H9 (cell line): ENCODE results near the gene AMTN. TPM values are rescaled to one million over a fixed set of nuclear protein-coding genes. Genes with fewer than 3 reads are reported as not detected.

Experiments
- DNase-seq: peaks from one replicate; pipeline ENCODE4 v3.0.0-alpha.2; 2017
- H2AFZ ChIP-seq: one replicate; pipeline ENCODE4 v1.6.1; 2013; ENCODE audit warnings: mild to moderate bottlenecking, low read length, control low read depth, moderate library complexity
- H2AK5ac ChIP-seq: 2 replicates; pipeline ENCODE4 v1.6.1; 2013; ENCODE audit warnings: low read length, control low read depth, mixed read lengths; ENCODE audit not compliant: insufficient read length
- H2BK120ac ChIP-seq: one replicate; pipeline ENCODE4 v1.6.1; 2013; ENCODE audit warnings: low read depth, mild to moderate bottlenecking, low read length, control low read depth, inconsistent platforms; ENCODE audit not compliant: poor library complexity, severe bottlenecking
- H2BK12ac ChIP-seq: 2 replicates; pipeline ENCODE4 v1.6.1; 2013; ENCODE audit warnings: low read length, control low read depth, mixed read lengths, low read depth; ENCODE audit not compliant: insufficient read length
- H2BK15ac ChIP-seq: 2 replicates; pipeline ENCODE4 v1.6.1; 2013; ENCODE audit warnings: low read depth, low read length, control low read depth
- H2BK20ac ChIP-seq: one replicate; pipeline ENCODE4 v1.6.1; 2013; ENCODE audit warnings: low read depth, mild to moderate bottlenecking, low read length, control low read depth, inconsistent platforms; ENCODE audit not compliant: poor library complexity, severe bottlenecking
- H2BK5ac ChIP-seq: 2 replicates; pipeline ENCODE4 v1.6.1; 2013; ENCODE audit warnings: low read length, control low read depth, mixed read lengths; ENCODE audit not compliant: insufficient read length
- H3K14ac ChIP-seq: 2 replicates; pipeline ENCODE4 v1.6.1; 2013; ENCODE audit warnings: low read length, control low read depth; ENCODE audit not compliant: insufficient read depth
- H3K18ac ChIP-seq: 2 replicates; pipeline ENCODE4 v1.6.1; 2013; ENCODE audit warnings: low read depth, mild to moderate bottlenecking, mixed read lengths, low read length, control low read depth; ENCODE audit not compliant: insufficient read length
- H3K23ac ChIP-seq: 2 replicates; pipeline ENCODE4 v1.6.1; 2013; ENCODE audit warnings: low read length, control low read depth, mixed read lengths, low read depth; ENCODE audit not compliant: insufficient read length
- H3K23me2 ChIP-seq: 2 replicates; pipeline ENCODE4 v1.6.1; 2013; ENCODE audit warnings: low read depth, mild to moderate bottlenecking, mixed read lengths, low read length, control low read depth; ENCODE audit not compliant: insufficient read length, poor library complexity, severe bottlenecking
- H3K27ac ChIP-seq: 2 replicates; pipeline ENCODE4 v1.5.1; 2013; ENCODE audit warnings: low read length, control low read depth, mixed read lengths, low read depth; ENCODE audit not compliant: insufficient read length
- H3K27me3 ChIP-seq: 2 replicates; pipeline ENCODE4 v1.6.1; 2013; ENCODE audit warnings: low read length, control low read depth, inconsistent platforms; ENCODE audit not compliant: insufficient read depth
- H3K4ac ChIP-seq: 2 replicates; pipeline ENCODE4 v1.6.1; 2013; ENCODE audit warnings: low read depth, mild to moderate bottlenecking, control low read depth, inconsistent platforms, low read length, moderate library complexity
- H3K4me1 ChIP-seq: 2 replicates; pipeline ENCODE4 v1.6.1; 2013; ENCODE audit warnings: low read length, control low read depth, inconsistent platforms; ENCODE audit not compliant: insufficient read depth
- H3K4me2 ChIP-seq: 2 replicates; pipeline ENCODE4 v1.6.1; 2013; ENCODE audit warnings: low read length, control low read depth, mixed read lengths; ENCODE audit not compliant: insufficient read length, insufficient read depth
- H3K56ac ChIP-seq: 2 replicates; pipeline ENCODE4 v1.6.1; 2013; ENCODE audit warnings: low read depth, mild to moderate bottlenecking, mixed read lengths, low read length, control low read depth; ENCODE audit not compliant: insufficient read length
- H3K79me1 ChIP-seq: 2 replicates; pipeline ENCODE4 v1.6.1; 2013; ENCODE audit warnings: low read depth, mild to moderate bottlenecking, moderate library complexity, low read length, control low read depth, inconsistent platforms; ENCODE audit not compliant: insufficient read depth, poor library complexity, severe bottlenecking
- H3K79me2 ChIP-seq: 2 replicates; pipeline ENCODE4 v1.6.1; 2013; ENCODE audit warnings: low read length, control low read depth, inconsistent platforms; ENCODE audit not compliant: insufficient read depth
- H3K9ac ChIP-seq: 2 replicates; pipeline ENCODE4 v1.6.1; 2013; ENCODE audit warnings: low read length, control low read depth, mixed read lengths; ENCODE audit not compliant: insufficient read length; ENCODE audit errors: extremely low read depth
- H3K9me3 ChIP-seq: one replicate; pipeline ENCODE4 v1.6.1; 2013; ENCODE audit warnings: low read depth, low read length, inconsistent platforms; ENCODE audit not compliant: control insufficient read depth
- H3T11ph ChIP-seq: one replicate; pipeline ENCODE4 v1.6.1; 2013; ENCODE audit warnings: mild to moderate bottlenecking, low read length, control low read depth, inconsistent platforms
- H4K20me1 ChIP-seq: one replicate; pipeline ENCODE4 v1.6.1; 2013; ENCODE audit not compliant: control insufficient read depth, insufficient read length, insufficient read depth
- H4K5ac ChIP-seq: 2 replicates; pipeline ENCODE4 v1.6.1; 2013; ENCODE audit warnings: low read depth, mild to moderate bottlenecking, mixed read lengths, low read length, control low read depth; ENCODE audit not compliant: insufficient read length
- H4K8ac ChIP-seq: replicated peaks from 2 replicates; pipeline ENCODE4 v1.6.1; 2013; ENCODE audit warnings: low read length, control low read depth, mixed read lengths, low read depth; ENCODE audit not compliant: insufficient read length
- H4K91ac ChIP-seq: 2 replicates; pipeline ENCODE4 v1.6.1; 2013; ENCODE audit warnings: low read depth, mild to moderate bottlenecking, moderate library complexity, mixed read lengths, low read length, control low read depth; ENCODE audit not compliant: insufficient read length
- H3K27ac Mint-ChIP-seq, 3 experiments: 2 replicates in 2 of 3; 3 replicates in 1 of 3; pipeline ENCODE4 v1.8.0; 2020 to 2021; ENCODE audit warnings: mixed read lengths in 3 of 3, mild to moderate bottlenecking in 1 of 3, moderate library complexity in 1 of 3
- H3K27me3 Mint-ChIP-seq: 2 replicates; pipeline ENCODE4 v1.8.0; 2021; ENCODE audit warnings: low read depth, mild to moderate bottlenecking, moderate library complexity, mixed read lengths
- H3K36me3 Mint-ChIP-seq, 3 experiments: 2 replicates in 2 of 3; 3 replicates in 1 of 3; pipeline ENCODE4 v1.8.0; 2020 to 2021; ENCODE audit warnings: low read depth in 3 of 3, mixed read lengths in 3 of 3; ENCODE audit not compliant: insufficient read depth in 1 of 3
- H3K4me1 Mint-ChIP-seq, 2 experiments: 2 replicates each; pipeline ENCODE4 v1.8.0; 2020; ENCODE audit warnings: mixed read lengths in 2 of 2
- H3K4me3 Mint-ChIP-seq, 2 experiments: 2 replicates in 1 of 2; 3 replicates in 1 of 2; pipeline ENCODE4 v1.8.0; 2020 to 2021; ENCODE audit warnings: mild to moderate bottlenecking in 2 of 2, mixed read lengths in 2 of 2, moderate library complexity in 1 of 2
- H3K9me3 Mint-ChIP-seq, 2 experiments: 2 replicates in 1 of 2; 3 replicates in 1 of 2; pipeline ENCODE4 v1.8.0; 2020; ENCODE audit warnings: mild to moderate bottlenecking in 2 of 2, mixed read lengths in 2 of 2, moderate library complexity in 1 of 2
- CTCF ChIP-seq: fragments of 200-600 bp; sonication (generic); conservative IDR thresholded peaks from 3 replicates; pipeline ENCODE4 v1.8.0; 2021; ENCODE audit warnings: antibody characterized with exemption, mild to moderate bottlenecking
- WGBS: extraction: QIAGEN DNeasy Blood & Tissue Kit; methylation state at CpG from one replicate; pipeline ENCODE4 v1.1.7; 2013; ENCODE audit warnings: missing lambda C conversion rate, low lambda C conversion rate, mixed read lengths; ENCODE audit not compliant: insufficient read length; ENCODE audit errors: extremely low coverage; 5-methylcytosine and 5-hydroxymethylcytosine counted together
- total RNA-seq: library from RNA; stranded (reverse); gene quantifications from 2 replicates; pipeline ENCODE4 v1.2.1, GENCODE V29; 2021

AMTN gene
- total RNA-seq, 1 experiment from 2014 or later, result not detected

- Histone ChIP-seq H3K18ac (no peak overlapping the region), H3K79me2 (no peaks in the 10 kb centered on the region), H3K27me3 (no peaks in the 10 kb centered on the region), H3K27ac (no peak overlapping the region), H2BK20ac (no peak overlapping the region), H2BK120ac (no peak overlapping the region), H2BK5ac (no peak overlapping the region), H3K9ac (no peak overlapping the region), H4K91ac (no peak overlapping the region), H3K23me2 (no peaks in the 10 kb centered on the region), H3K14ac (no peak overlapping the region), H2BK15ac (no peak overlapping the region), H3T11ph (no peak overlapping the region), H3K4me1 (no peaks in the 10 kb centered on the region), H3K9me3 (no peaks in the 10 kb centered on the region), H3K4me2 (no peak overlapping the region), H4K8ac (no peak overlapping the region), H3K23ac (no peak overlapping the region), H4K20me1 (no peaks in the 10 kb centered on the region), H4K5ac (no peak overlapping the region), H3K4ac (no peak overlapping the region), H2AFZ (no peak overlapping the region), H2AK5ac (no peak overlapping the region), H2BK12ac (no peak overlapping the region), H3K56ac (no peak overlapping the region), H3K79me1 (no peaks in the 10 kb centered on the region)
- peaks cover 0 to 5% of the 10 kb centered on the region in 2 experiments; a peak in 4 of 5 replicates for H3K9me3 Mint-ChIP-seq
- DNase-seq, result no peak
- WGBS, result no CpG with 5 or more reads among the region's 6 CpGs
- H3K4me3 Mint-ChIP-seq, result no peak overlapping the region
- no peak for TF ChIP-seq CTCF
- no peaks in the 10 kb centered on the region for H3K27me3 Mint-ChIP-seq
- H3K27ac Mint-ChIP-seq, result no peak overlapping the region
- peaks cover 0 to 5% (median 0%) of the 10 kb centered on the region in 3 experiments; a peak in 1 of 7 replicates for H3K36me3 Mint-ChIP-seq
- H3K4me1 Mint-ChIP-seq, result no peaks in the 10 kb centered on the region
Observed at GRCh38 chr4:70577220-70577927, 59.0 kb downstream of the AMTN start.
